GM19240 (cell line): ENCODE results near the gene MYL9.

Experiments
- DNase-seq: peaks from one replicate; pipeline ENCODE4 v3.0.0; 2011; ENCODE audit warnings: low spot score; ENCODE audit not compliant: insufficient read length

The MYL9 gene

DNA sequence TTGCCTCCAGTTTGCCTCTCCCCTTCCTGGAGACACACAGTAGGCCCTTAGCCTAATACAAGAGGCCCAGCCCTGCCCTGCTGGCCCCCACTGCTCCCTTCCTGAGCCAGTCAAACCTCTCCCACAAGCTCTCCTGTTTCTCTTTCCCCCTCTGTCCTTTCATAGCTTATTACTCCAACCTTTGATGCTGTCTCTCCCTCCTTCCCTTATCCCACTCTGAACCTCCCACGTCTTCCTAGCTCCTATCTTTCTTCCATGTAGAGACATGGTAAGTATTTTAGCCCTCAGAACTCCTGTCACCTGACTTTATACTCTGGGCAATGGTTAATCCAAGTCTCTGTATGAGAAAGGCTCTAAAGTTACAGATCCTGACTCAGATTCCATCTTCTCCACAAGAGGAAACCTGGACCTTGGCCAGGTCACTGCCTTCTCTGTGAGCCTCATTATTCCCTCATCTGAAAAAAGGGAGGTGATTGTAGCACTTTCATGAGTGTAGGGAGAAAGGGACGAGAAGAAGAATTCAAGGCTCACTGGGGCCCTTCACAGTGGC lies 38.8 kb downstream of the MYL9 start:
- DNase-seq = no peak

DNA sequence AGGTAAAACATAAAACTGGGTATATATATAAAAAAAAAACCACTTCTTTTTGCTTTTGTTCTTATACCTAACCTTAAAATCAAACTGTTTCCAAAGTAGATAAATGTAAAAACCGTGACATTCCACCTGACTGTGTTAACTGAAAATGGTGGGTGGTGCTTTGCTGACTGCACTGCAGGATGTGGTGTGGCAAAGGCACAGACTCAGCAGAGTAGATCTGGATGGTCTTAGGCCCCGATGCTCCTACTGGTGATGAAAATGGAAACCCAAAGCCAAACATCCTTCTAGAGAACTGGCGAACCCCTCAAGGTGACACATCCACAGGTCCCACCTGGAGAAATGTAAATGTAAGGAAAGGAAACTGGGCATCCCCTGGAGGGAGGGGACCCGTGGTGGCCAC lies 41.0 kb downstream of the MYL9 start:
- DNase-seq = no peak

DNA sequence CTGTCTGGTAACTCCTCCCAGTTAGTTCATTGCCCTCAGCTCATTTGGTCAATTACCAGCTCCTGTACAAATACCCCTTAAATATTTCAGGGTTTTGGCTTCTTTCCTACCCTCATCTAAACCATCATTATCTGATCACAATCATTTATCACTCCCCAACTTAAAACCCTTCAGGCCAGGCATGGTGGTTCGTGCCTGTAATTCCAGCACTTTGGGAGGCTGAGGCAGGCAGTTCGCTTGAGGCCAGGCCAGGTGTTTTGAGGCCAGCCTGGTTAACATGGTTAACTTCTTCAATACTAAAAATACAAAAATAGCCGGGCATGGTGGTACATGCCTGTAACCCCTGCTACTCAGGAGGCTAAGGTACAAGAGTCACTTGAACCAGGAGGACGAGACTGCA lies 41.5 kb downstream of the MYL9 start:
- DNase-seq = no peak

DNA sequence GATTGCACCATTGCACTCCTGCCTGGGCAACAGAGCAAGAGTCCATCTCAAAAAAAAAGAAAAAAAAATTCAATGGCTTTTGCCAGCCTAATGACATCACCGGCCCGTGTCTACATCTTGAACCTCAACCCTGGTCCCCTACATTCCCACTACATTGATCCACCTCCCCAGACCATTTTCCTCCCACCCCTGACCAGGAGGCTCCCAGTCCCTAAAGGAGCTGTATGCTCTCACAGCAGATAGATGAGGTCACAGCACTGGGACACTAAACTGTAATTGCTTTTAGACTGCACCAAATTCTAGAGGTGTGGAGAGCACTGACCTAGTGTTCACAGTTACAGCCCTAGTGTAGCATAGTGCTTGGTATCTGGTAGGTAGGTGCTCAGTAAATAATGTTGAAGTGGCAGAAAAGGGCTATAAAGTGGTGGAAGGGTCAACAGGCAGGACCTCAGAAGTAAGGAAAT lies 42.7 kb downstream of the MYL9 start:
- DNase-seq = no peak

DNA sequence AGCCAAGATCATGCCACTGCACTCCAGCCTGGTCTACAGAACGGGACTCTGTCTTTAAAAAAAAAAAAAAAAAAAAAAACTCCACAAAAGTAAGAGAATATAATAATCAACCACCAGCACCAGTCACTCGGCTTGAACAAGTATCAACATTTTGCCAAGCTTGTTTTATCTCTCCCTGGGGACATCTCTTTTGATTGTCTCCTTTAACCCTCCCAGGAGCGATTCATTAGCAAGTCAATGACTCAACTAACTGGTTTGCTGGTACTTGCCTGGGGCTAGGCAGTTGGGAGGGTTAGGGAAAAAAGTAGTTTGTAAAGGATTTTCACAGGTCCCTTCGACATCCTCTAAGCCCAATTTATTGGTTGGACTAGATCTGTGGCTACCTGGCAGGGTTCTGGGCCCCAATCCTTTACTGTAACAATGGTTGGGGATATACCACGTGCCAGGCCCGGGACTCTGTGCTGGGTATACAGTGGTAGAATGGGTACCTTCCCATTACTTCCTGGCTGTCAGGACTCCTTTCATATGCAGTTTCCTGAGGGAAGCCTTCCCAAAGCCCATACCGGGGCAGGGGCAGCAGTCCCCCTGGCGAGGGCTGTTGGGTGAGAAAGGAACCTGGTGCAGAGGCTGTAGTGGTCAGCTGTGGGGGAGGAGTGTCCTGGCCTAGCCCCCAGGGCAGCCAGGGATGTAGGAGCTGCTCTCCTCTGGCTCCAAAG lies 44.2 kb downstream of the MYL9 start:
- DNase-seq = no peak

DNA sequence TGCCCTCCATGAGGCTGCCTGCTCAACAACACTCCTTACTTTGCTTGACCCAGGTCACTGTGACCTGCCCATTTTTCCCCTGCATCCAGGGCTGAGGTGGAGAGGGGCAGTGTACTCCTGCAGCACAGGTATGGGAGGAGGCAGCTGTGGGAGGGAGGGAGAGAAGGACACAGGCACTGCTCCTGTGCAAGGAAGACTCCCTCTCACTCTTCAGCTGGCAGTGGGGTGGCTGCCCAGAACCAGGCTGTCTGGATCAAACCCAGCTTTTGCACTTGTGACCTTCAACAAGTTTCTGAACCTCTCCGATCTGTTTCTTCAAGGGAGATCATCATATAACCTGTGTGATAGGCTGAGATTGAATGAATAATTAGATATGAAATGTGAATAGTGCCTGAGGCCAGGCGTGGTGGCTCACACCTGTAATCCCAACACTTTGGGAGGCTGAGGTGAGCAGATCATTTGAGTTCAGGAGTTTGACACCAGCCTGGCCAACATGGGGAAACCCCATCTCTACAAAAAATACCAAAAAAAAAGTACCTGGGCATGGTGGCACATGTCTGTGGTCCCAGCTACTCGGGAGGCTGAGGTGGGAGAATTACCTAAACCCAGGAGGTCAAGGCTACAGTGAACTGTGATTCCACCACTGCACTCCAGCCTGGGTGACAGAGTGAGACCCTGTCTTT lies 46.2 kb downstream of the MYL9 start:
- no peak for DNase-seq

DNA sequence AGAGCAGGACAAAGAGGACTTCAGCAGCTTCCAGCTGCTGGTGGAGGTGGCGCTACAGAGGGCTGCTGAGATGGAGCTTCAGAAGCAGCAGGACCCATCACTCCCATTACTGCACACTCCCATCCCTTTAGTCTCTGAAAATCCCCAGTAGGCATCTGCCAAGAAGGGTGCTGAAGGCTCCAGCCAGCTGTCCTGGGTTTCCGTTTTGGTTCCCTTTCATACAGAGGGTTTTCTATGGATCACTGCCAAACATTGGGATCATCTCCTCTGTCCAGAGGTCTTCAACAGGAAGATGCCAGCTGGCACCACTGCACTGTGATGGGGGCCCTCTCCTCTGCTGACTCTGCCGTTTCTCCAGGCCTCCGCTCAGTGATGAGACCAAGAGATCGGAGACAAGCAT lies 50.0 kb downstream of the MYL9 start:
- no peak for DNase-seq

DNA sequence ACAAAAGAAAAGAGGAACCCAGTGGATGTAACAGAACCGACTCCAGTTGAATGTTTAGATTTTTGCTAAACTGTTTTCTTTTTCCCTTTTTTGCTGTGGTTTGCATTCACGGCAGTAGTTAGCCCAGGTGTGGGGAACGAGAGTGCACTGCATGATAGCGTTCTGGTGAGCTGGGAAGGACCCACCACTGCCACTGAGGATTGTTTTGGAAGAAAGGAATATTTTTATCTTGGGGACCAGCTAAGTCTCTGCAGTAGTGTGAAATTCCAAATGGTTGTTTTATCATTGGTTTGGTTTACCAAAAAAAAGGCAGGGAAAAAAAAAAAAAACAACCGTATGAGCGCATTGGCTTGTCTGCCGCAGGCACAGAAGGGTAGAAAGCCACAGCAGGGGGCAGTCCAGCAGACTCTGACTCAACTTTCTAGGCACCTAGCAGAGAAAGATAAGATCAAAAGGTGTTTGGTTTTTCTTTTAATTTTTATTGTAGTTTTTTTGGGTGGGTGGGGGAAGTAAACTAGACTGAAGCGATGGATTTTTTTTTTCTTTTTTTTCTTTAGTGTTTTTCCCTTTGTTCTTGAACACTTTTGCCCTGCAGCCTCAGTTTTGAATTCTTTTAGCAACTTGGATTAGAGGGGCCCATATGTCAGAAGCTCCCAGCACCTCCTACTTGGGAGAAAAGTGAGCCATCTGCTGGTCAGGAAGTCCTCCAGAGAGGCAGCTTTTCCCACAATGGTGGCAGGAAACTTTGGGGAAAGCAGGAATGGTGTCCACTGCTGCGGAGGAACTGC lies 50.7 kb downstream of the MYL9 start:
- no peak for DNase-seq

DNA sequence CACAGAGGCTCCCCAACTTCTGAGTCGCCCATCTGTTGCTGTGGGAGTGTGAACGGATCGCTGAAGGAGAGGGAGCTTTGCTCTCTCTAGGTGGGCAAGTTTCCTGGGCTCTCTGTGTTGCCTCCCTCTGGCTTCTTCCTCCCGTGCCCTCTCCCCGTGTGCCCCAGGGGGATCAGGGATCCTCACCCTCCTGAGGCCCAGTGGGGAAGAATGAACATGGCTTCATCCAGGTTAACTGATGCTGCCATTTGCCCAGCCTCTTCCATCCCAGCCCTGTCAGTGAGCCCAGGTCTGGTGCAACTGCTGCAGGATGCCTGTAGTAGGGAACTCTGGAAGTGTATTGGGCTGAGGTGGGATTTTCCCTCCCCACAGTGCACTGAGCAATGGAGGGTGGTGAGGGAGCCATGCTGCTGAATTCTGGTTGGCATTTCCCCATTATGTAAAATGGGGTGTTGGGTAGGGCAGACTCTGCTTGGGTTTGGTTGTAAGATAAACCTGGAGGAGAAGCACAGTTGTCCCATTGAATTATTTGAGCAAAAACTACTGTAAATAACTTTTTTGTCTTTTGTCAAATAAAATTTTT lies 52.1 kb downstream of the MYL9 start:
- no peak for DNase-seq

DNA sequence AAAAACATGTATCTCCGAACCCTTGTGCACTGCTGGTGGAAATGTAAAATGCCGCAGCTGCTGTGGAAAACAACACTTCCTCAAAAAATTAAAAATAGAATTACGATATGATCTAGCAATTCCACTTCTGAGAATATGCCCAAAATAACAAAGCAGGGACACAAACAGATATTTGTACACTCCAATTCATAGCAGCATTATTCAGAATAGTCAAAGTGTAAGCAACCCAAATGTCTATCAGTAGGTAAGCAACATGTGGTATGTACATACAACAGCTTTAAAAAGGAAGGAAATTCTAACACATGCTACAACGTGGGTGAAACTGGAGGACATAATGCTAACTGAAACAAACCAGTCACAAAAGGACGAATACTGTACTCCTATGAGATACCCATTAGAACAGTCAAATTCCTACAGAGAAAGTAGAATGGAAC lies 58.6 kb downstream of the MYL9 start:
- DNase-seq = no peak
